Fibroblast of gingiva (primary cell): ENCODE results near the gene ATP5F1D.

Source experiments
- DNase-seq: peaks from one replicate; pipeline ENCODE4 v3.0.0-alpha.2; 2011; ENCODE audit warnings: low read depth

Gene ATP5F1D

GRCh38 chr19:1259206-1259875 is 17.8 kb downstream of the ATP5F1D start:
- DNase-seq: peak; percentile 80

- DNase-seq: peak; percentile 43
Observed at GRCh38 chr19:1259876-1260748, 18.6 kb downstream of the ATP5F1D start.

DNA sequence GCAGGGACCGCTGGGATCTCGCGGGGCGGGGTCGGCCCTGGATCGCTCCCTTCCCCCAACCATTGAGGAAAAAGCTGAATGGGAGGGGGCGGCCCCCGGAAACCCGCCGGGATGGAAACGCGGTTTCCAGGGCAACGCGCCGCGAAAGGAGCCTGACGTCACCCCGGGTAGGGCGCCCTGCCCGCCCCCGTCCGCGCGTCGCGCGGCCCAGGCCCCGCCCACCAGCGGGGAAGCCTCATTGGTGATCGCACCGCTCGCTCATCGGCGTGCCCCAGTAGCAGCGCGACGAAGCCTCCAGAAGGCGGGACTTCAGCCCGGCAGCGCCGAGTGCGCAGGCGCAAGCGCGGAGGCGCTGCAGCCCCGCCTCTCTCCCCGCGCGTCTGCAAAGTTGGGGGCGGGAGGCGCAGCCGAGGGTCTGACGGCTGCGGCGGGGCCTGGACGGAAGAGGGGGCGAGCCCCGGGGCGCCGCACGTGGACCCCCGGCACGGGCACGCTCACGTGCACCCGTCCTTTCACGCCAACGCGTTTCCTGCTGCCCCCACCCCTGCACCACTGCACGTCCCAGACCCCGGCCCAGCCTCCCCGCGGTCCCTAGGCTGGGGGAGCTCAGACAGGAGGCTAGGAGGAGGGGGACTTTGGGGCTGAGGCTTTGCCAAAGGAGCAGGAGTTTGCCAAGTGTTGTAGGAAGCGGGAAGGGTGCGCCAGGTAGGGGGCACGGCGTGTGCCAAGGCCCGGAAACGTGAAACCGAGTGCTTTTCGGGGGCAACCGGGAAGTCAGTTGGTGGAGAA is 19.4 kb downstream of the ATP5F1D start:
- peak; percentile 96 for DNase-seq

DNA sequence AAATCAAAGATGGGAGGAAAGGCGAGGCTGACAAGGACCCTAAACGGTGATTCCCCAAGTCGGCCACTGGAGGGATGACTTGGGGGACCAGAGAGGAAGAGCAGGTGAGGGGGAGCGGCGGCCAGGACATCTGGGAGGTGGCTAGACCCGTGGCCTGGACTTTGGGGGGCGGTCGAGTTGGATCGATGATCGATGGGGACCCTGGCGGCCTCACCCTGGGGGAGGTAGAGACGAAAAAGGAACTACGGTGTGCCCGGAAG is 19.9 kb downstream of the ATP5F1D start:
- no peak for DNase-seq

- DNase-seq: peak; percentile 42
Observed at GRCh38 chr19:1261798-1262622, 20.5 kb downstream of the ATP5F1D start.

DNA sequence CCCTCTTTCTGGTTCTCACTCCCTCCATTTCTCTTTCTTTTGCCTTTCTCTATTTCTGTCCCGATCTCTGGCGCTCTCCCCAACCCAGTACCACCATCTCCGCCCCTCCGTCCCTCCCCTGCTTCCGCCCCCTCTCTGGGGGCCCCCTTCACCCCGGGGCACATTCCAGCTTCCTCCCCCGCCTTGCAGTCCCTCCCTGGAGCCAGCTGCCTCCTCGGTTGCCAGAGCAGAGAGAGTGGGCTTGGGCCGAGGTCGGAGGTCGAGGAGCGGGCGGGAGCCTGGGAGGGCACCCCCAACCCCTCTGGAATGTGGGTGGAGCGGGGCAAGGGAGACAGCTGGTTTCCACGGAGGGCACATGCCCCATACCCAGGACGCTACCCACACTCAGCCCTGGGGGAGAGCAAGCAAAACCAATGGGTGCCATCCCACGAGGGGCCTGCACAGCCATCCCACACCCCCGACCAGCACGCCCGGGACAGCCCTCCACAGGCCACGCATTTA is 21.1 kb downstream of the ATP5F1D start:
- no peak for DNase-seq

GRCh38 chr19:1263188-1263587 is 21.6 kb downstream of the ATP5F1D start:
- no peak for DNase-seq

DNA sequence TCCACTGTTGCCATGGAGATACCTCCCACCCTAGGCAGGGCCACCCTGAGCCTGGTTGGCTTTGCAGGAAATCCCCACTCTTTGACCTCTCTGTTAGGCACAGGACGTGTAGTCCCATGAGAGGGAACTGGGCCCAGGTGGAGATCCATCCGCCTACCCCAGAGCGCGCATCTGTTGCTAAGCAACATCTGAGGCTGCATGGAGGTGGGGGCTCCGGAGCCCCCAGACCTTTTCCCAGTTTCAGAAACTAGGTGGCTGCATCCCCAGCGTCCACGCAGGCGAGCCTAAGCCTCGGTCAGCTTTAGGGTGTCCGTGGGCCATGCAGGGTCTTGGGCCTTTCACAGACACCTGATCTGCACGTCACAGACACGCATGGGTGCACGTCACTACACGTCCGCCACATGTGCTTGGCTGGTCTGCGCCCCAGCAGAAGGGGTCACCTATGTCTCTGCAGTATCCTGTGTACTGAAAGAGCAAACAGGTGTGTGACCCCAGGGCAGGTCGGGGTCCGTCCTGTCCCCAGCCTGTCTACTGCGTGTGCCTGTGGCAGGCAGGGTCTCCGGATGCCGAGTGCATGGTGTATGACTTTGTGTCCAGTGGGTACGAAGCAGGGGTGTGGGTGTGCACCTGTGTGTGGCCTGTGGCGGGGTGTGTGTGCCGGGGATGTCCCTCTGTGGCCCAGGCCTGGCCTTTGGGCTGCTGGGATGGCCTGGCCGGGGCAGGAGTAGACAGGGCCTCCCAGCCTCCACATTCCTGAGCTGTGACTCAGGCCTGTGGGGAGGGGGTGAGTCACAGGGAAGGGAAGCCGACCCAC is 23.5 kb downstream of the ATP5F1D start:
- peak; percentile 86 for DNase-seq

- peak; percentile 95 for DNase-seq
Observed at GRCh38 chr19:1265615-1266128, 24.1 kb downstream of the ATP5F1D start.

DNA sequence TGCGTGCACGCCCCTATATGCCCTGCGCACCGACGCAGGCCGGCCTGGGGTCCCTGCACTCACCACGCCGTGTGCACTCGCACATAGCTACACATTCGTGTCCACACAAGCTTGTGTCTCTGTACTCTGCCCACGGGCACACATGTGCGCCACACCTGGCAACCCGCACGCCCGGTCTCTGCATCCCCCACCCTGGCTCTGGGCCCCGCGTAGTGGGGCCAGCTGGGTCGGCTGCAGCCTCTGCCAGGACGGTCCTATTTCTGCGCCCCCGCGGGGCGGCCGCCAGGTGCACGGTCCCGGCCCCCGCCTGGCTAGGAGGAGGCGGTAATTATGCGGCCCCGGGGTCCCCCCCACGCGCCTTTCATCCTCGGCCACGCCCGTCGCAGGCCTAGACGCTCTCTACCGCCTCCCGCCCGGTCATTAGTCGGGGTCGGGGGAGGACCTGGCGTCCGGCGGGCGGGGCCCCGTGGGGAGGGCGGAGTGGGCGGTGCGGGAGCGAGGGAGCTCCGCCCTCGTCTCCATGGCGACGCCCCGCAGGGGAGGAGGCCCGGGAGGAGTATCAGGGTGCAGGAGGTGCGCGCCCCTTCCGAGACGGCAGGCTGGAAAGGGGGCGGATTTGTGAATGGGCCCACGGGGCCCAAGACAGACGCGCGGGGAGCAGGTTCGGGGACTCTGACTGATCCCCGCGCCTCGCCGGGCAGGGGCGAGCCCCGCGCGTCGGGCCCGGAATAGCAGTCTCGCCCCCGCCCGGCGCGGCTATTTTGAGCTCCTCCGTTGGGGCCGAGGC is 24.8 kb downstream of the ATP5F1D start:
- peak; percentile 87 for DNase-seq

DNA sequence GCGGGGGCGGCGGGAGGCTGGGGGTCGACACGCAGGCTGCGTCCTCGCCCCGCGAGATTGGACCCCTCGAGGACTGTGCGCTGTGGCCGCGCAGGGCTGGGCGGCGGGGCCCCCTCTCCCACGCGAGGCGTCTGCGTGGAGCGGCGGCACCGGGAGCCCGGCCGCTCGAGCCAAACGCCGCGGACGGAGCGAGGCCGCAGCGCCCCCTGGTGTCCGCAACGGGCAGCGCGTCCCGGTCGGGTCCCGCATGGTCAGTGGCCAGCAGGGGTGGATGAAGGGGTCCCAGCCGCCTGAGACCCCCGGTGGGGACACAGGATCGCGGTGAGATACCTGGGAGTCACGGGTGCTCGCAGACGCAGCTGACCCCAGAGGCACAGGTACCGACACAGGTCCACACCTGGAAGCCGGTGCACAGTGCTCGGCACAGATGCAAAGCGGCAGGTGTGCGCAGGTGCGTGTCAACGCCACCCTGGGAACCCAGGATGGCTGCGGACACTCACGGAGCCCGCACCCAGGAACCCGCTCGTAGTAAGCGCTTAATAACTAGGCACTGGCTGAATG is 25.4 kb downstream of the ATP5F1D start:
- DNase-seq: peak; percentile 41

DNA sequence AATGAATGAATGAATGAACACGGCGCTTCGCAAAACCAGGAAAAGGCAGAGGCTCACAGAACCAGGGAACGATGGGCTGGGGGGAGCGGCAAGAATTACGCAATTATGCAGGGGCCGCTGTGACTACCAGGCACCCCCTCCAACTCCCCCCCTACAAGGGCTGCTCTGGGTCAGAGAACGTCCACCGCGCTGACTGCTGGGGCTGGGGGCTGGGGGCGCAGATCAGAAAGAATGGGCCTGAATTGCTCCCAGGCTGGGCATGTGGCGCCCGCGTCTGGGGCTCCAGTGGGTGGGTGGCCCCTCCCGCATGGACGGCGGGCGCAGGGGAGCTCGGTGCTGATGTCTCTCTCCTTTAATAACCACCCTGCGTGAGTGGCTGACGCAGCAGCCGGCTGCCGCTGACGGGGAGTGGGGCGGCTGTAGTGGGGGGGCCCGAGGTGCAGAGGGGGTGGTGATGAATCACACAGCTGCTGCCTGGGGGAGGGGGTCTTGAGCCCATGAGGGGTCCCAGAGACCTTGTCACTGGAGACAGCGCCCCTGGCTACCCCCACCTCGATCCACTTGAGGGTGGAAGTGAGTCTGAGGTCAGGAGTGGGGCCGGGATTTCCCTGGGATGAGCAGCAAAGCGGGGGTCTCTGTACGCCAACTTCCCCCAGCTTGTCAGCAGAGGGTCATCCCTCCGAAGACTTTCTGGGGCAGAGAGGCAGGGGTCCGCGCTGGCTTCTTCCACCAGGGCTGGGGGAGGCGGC is 26.1 kb downstream of the ATP5F1D start:
- DNase-seq: no peak

- no peak for DNase-seq
Observed at GRCh38 chr19:1268226-1269064, 26.9 kb downstream of the ATP5F1D start.

DNA sequence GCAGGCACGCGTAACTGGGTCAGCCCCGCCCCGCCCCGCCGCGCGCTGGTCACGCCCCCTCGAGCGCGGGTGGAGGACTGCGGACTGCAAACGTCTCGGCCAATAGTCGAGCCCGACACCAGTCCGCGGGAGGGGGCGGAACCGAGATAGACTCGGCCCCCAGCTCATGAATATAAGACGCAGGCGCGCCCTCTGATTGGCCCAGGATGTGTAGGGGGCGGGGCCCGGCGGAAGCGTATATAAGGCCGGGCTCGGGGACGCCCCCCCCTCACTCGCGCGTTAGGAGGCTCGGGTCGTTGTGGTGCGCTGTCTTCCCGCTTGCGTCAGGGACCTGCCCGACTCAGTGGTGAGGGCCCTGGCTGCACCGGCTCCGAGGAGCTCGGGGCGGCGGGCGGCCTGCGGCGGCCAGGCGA is 27.5 kb downstream of the ATP5F1D start, which contains the start of gene CIRBP:
Gene CIRBP, plus strand, starts transcription at position 268 of the 413 bp plus-strand sequence. CDS start 1,602 bp downstream, outside the sequence.
- DNase-seq: peak; percentile 99

- peak; percentile 92 for DNase-seq
Observed at GRCh38 chr19:1269478-1270212, 28.1 kb downstream of the ATP5F1D start.

DNA sequence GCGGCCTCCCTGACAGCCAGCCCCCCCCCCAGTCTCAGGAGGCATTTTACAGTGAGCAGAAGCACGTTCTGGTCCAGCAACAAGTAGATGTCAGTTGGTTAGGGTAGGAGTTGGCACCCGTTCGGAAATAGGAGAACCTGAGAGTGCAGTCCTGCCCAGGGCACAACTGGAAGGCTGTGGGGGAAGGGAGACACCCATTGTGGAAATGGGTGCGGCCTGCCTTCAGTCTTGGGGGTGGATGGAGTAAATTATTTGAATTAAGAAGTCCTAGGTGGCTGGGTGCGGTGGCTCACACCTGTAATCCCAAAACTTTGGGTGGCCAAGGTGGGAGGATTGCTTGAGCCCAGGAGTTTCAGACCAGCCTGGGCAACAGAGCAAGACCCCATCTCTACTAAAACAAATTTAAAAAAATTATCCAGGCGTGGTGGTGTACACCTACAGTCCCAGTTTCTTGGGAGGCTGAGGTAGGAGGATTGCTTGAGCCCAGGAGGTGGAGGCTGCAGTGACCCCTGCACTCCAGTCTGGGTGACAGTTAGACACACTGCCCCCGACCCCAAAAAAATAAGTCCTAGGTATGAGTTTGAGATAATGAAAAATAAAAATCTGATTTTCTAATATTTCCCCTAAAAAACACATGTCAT is 28.8 kb downstream of the ATP5F1D start:
- no peak for DNase-seq
